Fibroblast of mammary gland (primary cell): ENCODE results near the gene SLC38A9.
"Not testable (repeated sequence)": the region's sequence is repeated elsewhere in the genome, so short reads cannot be mapped to it uniquely, and the experiment has no call there.

Source experiments
- DNase-seq: peaks from one replicate; pipeline ENCODE4 v3.0.0-alpha.2; 2010; ENCODE audit warnings: low read depth
- H3K4me3 ChIP-seq: 2 replicates; pipeline ENCODE4 v1.5.1; 2011; ENCODE audit warnings: low read depth, mild to moderate bottlenecking, low read length, moderate library complexity; ENCODE audit not compliant: control insufficient read depth
- TF ChIP-seq, protein P1 (sequence below): conservative IDR thresholded peaks from 2 replicates; pipeline ENCODE4 v1.5.1; 2011; ENCODE audit warnings: low read depth, low read length, inconsistent platforms; ENCODE audit not compliant: control insufficient read depth, insufficient read depth

SLC38A9 gene

DNA sequence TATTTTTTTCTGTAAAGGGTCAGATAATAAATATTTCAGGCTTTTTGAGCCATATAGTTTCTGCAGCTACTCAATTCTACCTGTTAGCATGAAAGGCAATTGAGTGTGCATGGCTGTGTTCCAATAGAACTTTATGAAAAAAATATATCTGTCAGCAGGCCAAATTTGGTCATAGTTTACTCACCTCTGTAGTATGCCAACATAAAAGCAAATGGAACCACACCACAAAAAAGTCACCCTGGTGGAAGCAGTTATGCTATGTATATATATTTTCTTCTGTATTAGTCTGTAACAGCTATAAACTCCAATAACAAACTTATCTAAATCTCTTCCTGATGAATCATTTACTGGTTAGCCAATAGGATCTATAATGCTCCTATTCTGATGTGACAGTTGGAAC lies 3.4 kb downstream of the SLC38A9 start:
- peak; percentile 51 for DNase-seq
- H3K4me3 ChIP-seq: no peak overlapping the region
- TF ChIP-seq, protein P1, sequence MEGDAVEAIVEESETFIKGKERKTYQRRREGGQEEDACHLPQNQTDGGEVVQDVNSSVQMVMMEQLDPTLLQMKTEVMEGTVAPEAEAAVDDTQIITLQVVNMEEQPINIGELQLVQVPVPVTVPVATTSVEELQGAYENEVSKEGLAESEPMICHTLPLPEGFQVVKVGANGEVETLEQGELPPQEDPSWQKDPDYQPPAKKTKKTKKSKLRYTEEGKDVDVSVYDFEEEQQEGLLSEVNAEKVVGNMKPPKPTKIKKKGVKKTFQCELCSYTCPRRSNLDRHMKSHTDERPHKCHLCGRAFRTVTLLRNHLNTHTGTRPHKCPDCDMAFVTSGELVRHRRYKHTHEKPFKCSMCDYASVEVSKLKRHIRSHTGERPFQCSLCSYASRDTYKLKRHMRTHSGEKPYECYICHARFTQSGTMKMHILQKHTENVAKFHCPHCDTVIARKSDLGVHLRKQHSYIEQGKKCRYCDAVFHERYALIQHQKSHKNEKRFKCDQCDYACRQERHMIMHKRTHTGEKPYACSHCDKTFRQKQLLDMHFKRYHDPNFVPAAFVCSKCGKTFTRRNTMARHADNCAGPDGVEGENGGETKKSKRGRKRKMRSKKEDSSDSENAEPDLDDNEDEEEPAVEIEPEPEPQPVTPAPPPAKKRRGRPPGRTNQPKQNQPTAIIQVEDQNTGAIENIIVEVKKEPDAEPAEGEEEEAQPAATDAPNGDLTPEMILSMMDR: no peak

DNA sequence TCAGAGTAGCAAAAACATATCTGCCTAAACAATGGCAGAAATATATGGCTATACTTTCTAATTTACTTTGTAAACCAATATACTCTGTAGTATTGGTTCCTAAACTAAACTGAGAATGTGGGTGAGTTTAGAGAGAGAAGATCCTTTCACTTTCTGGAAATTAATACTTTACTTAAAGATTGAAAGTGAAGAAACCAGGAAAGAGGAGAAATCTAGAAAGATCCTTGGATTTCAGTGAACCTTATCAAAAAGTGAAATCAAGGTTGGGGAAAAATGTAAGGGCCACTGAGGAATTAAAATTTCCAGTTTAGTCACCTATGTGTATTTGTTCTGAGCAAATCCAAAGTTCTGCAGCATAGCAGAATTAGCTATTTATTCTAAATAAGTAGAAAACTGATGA lies 5.9 kb downstream of the SLC38A9 start:
- H3K4me3 ChIP-seq: no peak overlapping the region
- TF ChIP-seq, protein P1: no peak
- no peak for DNase-seq

DNA sequence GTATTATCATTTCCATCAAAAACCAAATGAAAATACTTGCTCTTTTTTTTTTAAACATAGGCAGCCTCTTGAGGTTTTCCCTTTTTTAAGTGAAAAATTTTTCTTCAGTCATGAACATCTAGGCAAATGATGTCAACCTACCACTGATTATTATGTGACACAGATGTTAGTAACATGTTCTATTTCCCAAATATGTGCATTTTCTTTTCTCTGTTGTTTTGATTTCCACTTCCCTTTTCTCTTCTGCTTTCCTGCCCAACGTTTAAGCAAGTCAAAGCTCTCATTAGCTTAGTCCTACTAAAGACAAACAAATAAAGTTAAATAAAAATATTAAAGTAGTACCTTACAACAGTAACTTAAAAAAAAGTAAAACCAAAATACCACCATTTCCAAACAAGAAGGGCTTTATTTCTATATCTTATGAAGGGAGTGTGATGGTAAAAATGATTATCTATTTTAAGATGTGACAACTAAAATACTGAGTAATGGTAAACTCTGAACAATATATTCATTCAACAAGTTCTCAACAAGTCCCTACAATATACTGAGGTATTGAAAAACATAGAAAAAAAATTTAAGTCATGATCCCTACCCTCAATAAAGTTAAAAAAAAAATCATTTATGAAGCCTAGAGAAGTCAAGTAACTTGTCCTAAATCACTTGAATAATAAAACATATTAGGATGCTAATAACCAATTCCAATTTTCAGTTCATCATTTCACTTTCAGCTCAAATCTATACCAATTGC lies 9.4 kb downstream of the SLC38A9 start:
- no peak for DNase-seq
- H3K4me3 ChIP-seq: no peak overlapping the region
- TF ChIP-seq, protein P1: no peak

- no peak overlapping the region for H3K4me3 ChIP-seq
- no peak for DNase-seq
- TF ChIP-seq, protein P1: no peak
Observed at GRCh38 chr5:55701462-55702103, 10.5 kb downstream of the SLC38A9 start.

DNA sequence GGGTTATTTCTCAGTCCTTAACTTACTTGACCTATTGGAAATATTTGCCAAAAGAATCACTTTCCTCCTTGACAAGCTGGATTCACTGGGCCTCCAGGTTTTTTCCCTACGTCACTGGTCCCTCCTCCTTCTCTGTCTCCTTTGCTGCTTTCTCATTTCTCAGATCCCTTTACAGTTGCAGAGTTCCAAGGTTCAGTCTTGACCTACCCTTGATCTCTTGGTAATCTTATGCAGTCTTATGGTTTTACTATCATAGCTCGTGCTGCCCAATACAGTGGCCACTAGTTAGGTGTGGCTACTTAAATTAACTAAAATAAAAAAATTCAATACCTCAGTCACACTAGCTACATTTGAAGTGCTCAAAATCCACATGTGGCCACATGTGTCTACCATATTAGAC lies 11.4 kb downstream of the SLC38A9 start:
- DNase-seq: no peak
- no peak overlapping the region for H3K4me3 ChIP-seq
- TF ChIP-seq, protein P1: no peak

DNA sequence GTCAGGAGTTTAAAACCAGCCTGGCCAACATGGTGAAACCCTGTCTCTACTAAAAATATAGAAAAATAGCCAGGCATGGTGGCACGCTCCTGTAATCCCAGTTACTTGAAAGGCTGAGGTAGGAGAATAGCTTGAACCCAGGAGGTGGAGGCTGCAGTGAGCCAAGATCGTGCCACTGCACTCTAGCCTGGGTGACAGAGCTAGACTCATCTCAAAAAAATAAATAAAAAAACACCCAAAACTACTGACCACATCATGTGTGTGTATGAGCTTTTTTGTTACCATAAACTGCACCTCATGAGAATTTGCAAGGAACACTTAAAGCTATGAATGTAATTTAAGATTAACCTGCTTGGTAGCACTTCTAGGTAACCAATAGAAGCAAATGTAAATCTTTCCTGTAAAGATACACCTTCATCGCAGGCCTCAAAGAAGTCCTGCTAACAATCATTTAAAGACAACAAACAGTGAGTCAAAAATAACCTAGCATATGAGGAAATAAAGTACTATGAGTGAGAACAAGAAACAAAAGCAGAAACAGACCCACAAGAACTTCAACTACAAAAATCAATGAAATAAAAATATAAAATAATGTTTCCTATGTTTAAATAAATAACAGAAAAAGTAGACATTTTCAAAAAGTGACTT lies 13.0 kb downstream of the SLC38A9 start:
- TF ChIP-seq, protein P1: no peak
- DNase-seq: no peak
- H3K4me3 ChIP-seq: no peak overlapping the region

- DNase-seq, H3K4me3 ChIP-seq: not testable (repeated sequence)
Observed at GRCh38 chr5:55696704-55697103, 15.4 kb downstream of the SLC38A9 start.
